Measurements from ENCODE around the gene IGSF8.

The IGSF8 gene

GRCh38 chr1:160131803-160132565 is 33.6 kb upstream of the IGSF8 start:
- Histone ChIP-seq H2AFZ (ENCODE audit: low read length) (no peak overlapping the region), H2BK5ac (ENCODE audit: low read length) (no peak overlapping the region), H3K27ac (replicated peaks; ENCODE audit: low read length) (no peak overlapping the region), H2BK12ac (ENCODE audit: low read length) (no peak overlapping the region), H3K79me1 (ENCODE audit: low read depth, low read length) (peaks cover 3% of the 10 kb centered on the region), H3K18ac (ENCODE audit: low read length) (no peak overlapping the region), H3K14ac (ENCODE audit: low read length) (no peak overlapping the region), H3K23ac (ENCODE audit: low read depth, low read length, poor library complexity) (no peak overlapping the region), H3K4me3 (ENCODE audit: low read length in 2 of 2) (no peak overlapping the region), H4K8ac (ENCODE audit: low read depth, low read length) (no peak overlapping the region), H3K4me1 (ENCODE audit: control insufficient read depth in 2 of 2, insufficient read depth in 1 of 2, low read depth in 1 of 2, low read length in 2 of 2) (no peaks in the 10 kb centered on the region), H3K36me3 (replicated peaks in 1 of 2; ENCODE audit: control insufficient read depth in 2 of 2, insufficient read depth in 2 of 2, low read length in 2 of 2) (peaks cover 7 to 83% of the 10 kb centered on the region in 2 donors), H3K9me3 (replicated peaks in 1 of 2; ENCODE audit: control insufficient read depth in 2 of 2, insufficient read depth in 1 of 2, low read depth in 1 of 2, low read length in 2 of 2) (no peaks in the 10 kb centered on the region), H3K4ac (ENCODE audit: low read length) (no peak overlapping the region), H3K27me3 (ENCODE audit: control insufficient read depth in 3 of 3, insufficient read depth in 3 of 3, low read depth in 1 of 3, low read length in 3 of 3) (no peaks in the 10 kb centered on the region), H3K4me2 (ENCODE audit: insufficient read depth, low read length, poor library complexity, severe bottlenecking) (no peak overlapping the region), H3K9ac (ENCODE audit: low read depth, low read length, poor library complexity) (no peak overlapping the region), H4K91ac (ENCODE audit: low read depth, low read length, poor library complexity) (no peak overlapping the region), H2AK5ac (ENCODE audit: low read depth, low read length) (no peak overlapping the region), H2BK120ac (ENCODE audit: low read depth, low read length) (no peak overlapping the region), H2BK15ac (ENCODE audit: low read length) (no peak overlapping the region)
- no CpG with 5 or more reads among the region's 8 CpGs for WGBS, 2 donors (ENCODE audit: extremely low coverage in 2 of 2, insufficient read length in 2 of 2, insufficient replicate concordance in 1 of 2)
- no peak for DNase-seq (ENCODE audit: low spot score)

- Histone ChIP-seq H3K4me2 (ENCODE audit: insufficient read depth, low read length, poor library complexity, severe bottlenecking) (no peak overlapping the region), H3K18ac (ENCODE audit: low read length) (no peak overlapping the region), H3K9me3 (replicated peaks in 1 of 2; ENCODE audit: control insufficient read depth in 2 of 2, insufficient read depth in 1 of 2, low read depth in 1 of 2, low read length in 2 of 2) (no peaks in the 10 kb centered on the region), H4K91ac (ENCODE audit: low read depth, low read length, poor library complexity) (no peak overlapping the region), H2AK5ac (ENCODE audit: low read depth, low read length) (no peak overlapping the region), H3K27ac (replicated peaks; ENCODE audit: low read length) (no peak overlapping the region), H3K79me1 (ENCODE audit: low read depth, low read length) (peaks cover 3% of the 10 kb centered on the region), H3K4me3 (ENCODE audit: low read length in 2 of 2) (no peak overlapping the region), H3K23ac (ENCODE audit: low read depth, low read length, poor library complexity) (no peak overlapping the region), H2BK120ac (ENCODE audit: low read depth, low read length) (no peak overlapping the region), H3K36me3 (replicated peaks in 1 of 2; ENCODE audit: control insufficient read depth in 2 of 2, insufficient read depth in 2 of 2, low read length in 2 of 2) (peaks cover 4 to 74% of the 10 kb centered on the region in 2 donors), H3K4me1 (ENCODE audit: control insufficient read depth in 2 of 2, insufficient read depth in 1 of 2, low read depth in 1 of 2, low read length in 2 of 2) (no peaks in the 10 kb centered on the region), H3K27me3 (ENCODE audit: control insufficient read depth in 3 of 3, insufficient read depth in 3 of 3, low read depth in 1 of 3, low read length in 3 of 3) (no peaks in the 10 kb centered on the region), H2AFZ (ENCODE audit: low read length) (no peak overlapping the region), H3K9ac (ENCODE audit: low read depth, low read length, poor library complexity) (no peak overlapping the region), H3K14ac (ENCODE audit: low read length) (no peak overlapping the region), H2BK15ac (ENCODE audit: low read length) (no peak overlapping the region), H2BK5ac (ENCODE audit: low read length) (no peak overlapping the region), H4K8ac (ENCODE audit: low read depth, low read length) (no peak overlapping the region), H2BK12ac (ENCODE audit: low read length) (no peak overlapping the region), H3K4ac (ENCODE audit: low read length) (no peak overlapping the region)
- DNase-seq (ENCODE audit: low spot score), result no peak
- no CpG with 5 or more reads among the region's 1 CpG for WGBS, 2 donors (ENCODE audit: extremely low coverage in 2 of 2, insufficient read length in 2 of 2, insufficient replicate concordance in 1 of 2)
Observed at GRCh38 chr1:160130939-160131338, 32.5 kb upstream of the IGSF8 start.

GRCh38 chr1:160130486-160130885 is 32.1 kb upstream of the IGSF8 start:
- no peak overlapping the region for H2BK15ac ChIP-seq (ENCODE audit: low read length)
- no peak overlapping the region for H2BK120ac ChIP-seq (ENCODE audit: low read depth, low read length)
- no peak overlapping the region for H4K91ac ChIP-seq (ENCODE audit: low read depth, low read length, poor library complexity)
- no peak overlapping the region for H3K18ac ChIP-seq (ENCODE audit: low read length)
- peaks cover 4 to 72% of the 10 kb centered on the region in 2 donors for H3K36me3 ChIP-seq (replicated peaks in 1 of 2; ENCODE audit: control insufficient read depth in 2 of 2, insufficient read depth in 2 of 2, low read length in 2 of 2)
- H3K23ac ChIP-seq (ENCODE audit: low read depth, low read length, poor library complexity), result no peak overlapping the region
- no peaks in the 10 kb centered on the region for H3K27me3 ChIP-seq (ENCODE audit: control insufficient read depth in 3 of 3, insufficient read depth in 3 of 3, low read depth in 1 of 3, low read length in 3 of 3)
- H2AK5ac ChIP-seq (ENCODE audit: low read depth, low read length), result no peak overlapping the region
- H2BK12ac ChIP-seq (ENCODE audit: low read length), result no peak overlapping the region
- no peak overlapping the region for H3K4ac ChIP-seq (ENCODE audit: low read length)
- no peaks in the 10 kb centered on the region for H3K4me1 ChIP-seq (ENCODE audit: control insufficient read depth in 2 of 2, insufficient read depth in 1 of 2, low read depth in 1 of 2, low read length in 2 of 2)
- H3K27ac ChIP-seq (replicated peaks; ENCODE audit: low read length), result no peak overlapping the region
- H3K79me1 ChIP-seq (ENCODE audit: low read depth, low read length), result peaks cover 3% of the 10 kb centered on the region
- H3K4me3 ChIP-seq (ENCODE audit: low read length in 2 of 2), result no peak overlapping the region
- no peaks in the 10 kb centered on the region for H3K9me3 ChIP-seq (replicated peaks in 1 of 2; ENCODE audit: control insufficient read depth in 2 of 2, insufficient read depth in 1 of 2, low read depth in 1 of 2, low read length in 2 of 2)
- no peak overlapping the region for H2AFZ ChIP-seq (ENCODE audit: low read length)
- H3K14ac ChIP-seq (ENCODE audit: low read length), result no peak overlapping the region
- WGBS, 2 donors (ENCODE audit: extremely low coverage in 2 of 2, insufficient read length in 2 of 2, insufficient replicate concordance in 1 of 2), result no CpG with 5 or more reads among the region's 5 CpGs
- no peak overlapping the region for H3K9ac ChIP-seq (ENCODE audit: low read depth, low read length, poor library complexity)
- no peak overlapping the region for H3K4me2 ChIP-seq (ENCODE audit: insufficient read depth, low read length, poor library complexity, severe bottlenecking)
- H4K8ac ChIP-seq (ENCODE audit: low read depth, low read length), result no peak overlapping the region
- no peak overlapping the region for H2BK5ac ChIP-seq (ENCODE audit: low read length)
- DNase-seq (ENCODE audit: low spot score), result no peak

- H2AK5ac ChIP-seq (ENCODE audit: low read depth, low read length), result no peak overlapping the region
- H2BK120ac ChIP-seq (ENCODE audit: low read depth, low read length), result no peak overlapping the region
- no CpG with 5 or more reads among the region's 11 CpGs for WGBS, 2 donors (ENCODE audit: extremely low coverage in 2 of 2, insufficient read length in 2 of 2, insufficient replicate concordance in 1 of 2)
- H2BK12ac ChIP-seq (ENCODE audit: low read length), result no peak overlapping the region
- no peak overlapping the region for H3K23ac ChIP-seq (ENCODE audit: low read depth, low read length, poor library complexity)
- H3K27ac ChIP-seq (replicated peaks; ENCODE audit: low read length), result no peak overlapping the region
- no peak overlapping the region for H2BK15ac ChIP-seq (ENCODE audit: low read length)
- H2AFZ ChIP-seq (ENCODE audit: low read length), result no peak overlapping the region
- H4K8ac ChIP-seq (ENCODE audit: low read depth, low read length), result no peak overlapping the region
- H3K4me3 ChIP-seq (ENCODE audit: low read length in 2 of 2), result no peak overlapping the region
- H3K27me3 ChIP-seq (ENCODE audit: control insufficient read depth in 3 of 3, insufficient read depth in 3 of 3, low read depth in 1 of 3, low read length in 3 of 3), result no peaks in the 10 kb centered on the region
- no peaks in the 10 kb centered on the region for H3K4me1 ChIP-seq (ENCODE audit: control insufficient read depth in 2 of 2, insufficient read depth in 1 of 2, low read depth in 1 of 2, low read length in 2 of 2)
- no peak overlapping the region for H3K18ac ChIP-seq (ENCODE audit: low read length)
- no peak overlapping the region for H3K14ac ChIP-seq (ENCODE audit: low read length)
- peaks cover 4 to 69% of the 10 kb centered on the region in 2 donors for H3K36me3 ChIP-seq (replicated peaks in 1 of 2; ENCODE audit: control insufficient read depth in 2 of 2, insufficient read depth in 2 of 2, low read length in 2 of 2)
- H3K4ac ChIP-seq (ENCODE audit: low read length), result no peak overlapping the region
- no peak overlapping the region for H4K91ac ChIP-seq (ENCODE audit: low read depth, low read length, poor library complexity)
- H3K79me1 ChIP-seq (ENCODE audit: low read depth, low read length), result peaks cover 3% of the 10 kb centered on the region
- H3K9me3 ChIP-seq (replicated peaks in 1 of 2; ENCODE audit: control insufficient read depth in 2 of 2, insufficient read depth in 1 of 2, low read depth in 1 of 2, low read length in 2 of 2), result no peaks in the 10 kb centered on the region
- H3K4me2 ChIP-seq (ENCODE audit: insufficient read depth, low read length, poor library complexity, severe bottlenecking), result no peak overlapping the region
- no peak overlapping the region for H3K9ac ChIP-seq (ENCODE audit: low read depth, low read length, poor library complexity)
- H2BK5ac ChIP-seq (ENCODE audit: low read length), result no peak overlapping the region
- no peak for DNase-seq (ENCODE audit: low spot score)
Observed at GRCh38 chr1:160129966-160130365, 31.5 kb upstream of the IGSF8 start.
